CD4-positive, alpha-beta T cell treated with Interferon gamma for 1 hour (primary cell): ENCODE results near the gene ALDH4A1.

Experiments used
- DNase-seq: peaks from one replicate; pipeline ENCODE4 v3.0.0-alpha.2; 2020

ALDH4A1 gene, protein sequence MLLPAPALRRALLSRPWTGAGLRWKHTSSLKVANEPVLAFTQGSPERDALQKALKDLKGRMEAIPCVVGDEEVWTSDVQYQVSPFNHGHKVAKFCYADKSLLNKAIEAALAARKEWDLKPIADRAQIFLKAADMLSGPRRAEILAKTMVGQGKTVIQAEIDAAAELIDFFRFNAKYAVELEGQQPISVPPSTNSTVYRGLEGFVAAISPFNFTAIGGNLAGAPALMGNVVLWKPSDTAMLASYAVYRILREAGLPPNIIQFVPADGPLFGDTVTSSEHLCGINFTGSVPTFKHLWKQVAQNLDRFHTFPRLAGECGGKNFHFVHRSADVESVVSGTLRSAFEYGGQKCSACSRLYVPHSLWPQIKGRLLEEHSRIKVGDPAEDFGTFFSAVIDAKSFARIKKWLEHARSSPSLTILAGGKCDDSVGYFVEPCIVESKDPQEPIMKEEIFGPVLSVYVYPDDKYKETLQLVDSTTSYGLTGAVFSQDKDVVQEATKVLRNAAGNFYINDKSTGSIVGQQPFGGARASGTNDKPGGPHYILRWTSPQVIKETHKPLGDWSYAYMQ

DNA sequence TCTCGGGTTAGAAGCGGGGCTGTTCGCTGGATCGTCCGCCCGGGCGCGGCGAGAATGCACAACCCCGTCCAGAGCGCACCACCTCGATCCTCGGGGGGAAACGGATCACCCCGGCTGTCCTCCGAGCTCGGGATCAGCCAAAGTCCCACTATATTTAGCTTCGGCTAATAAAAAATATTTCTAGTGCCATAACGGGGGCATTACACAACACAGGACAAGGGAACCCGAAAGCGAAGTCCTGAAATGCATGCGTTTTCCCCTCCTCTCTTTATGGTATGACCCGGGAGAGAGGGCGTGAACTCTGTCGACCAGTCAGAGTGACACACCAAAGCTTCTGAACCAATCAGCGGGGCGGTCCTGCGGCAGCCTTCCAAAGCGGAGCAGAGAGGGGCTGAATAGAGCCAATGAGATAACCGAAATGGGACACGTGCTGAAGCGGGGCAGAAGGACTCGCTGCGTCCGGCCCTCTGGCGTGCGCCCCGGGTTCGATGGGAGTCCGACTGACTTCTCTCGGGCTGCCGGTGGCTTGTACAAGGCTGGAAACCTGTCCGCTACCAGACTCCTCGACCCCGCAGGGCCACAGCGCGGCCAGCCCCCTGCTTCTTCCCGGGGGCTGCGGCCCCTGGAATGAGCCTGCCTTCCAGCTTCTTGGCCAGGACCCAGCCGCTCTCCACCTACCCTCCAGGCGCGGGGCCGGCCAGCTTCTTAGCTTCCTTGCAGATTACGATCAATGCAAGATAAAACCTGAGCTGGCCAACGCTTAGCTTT is at the start of gene ALDH4A1:
Gene ALDH4A1, minus strand, starts transcription at position 33 of the 768 bp plus-strand sequence. Its CDS starts 32 bp downstream, at position 1.
- peak; percentile 95 for DNase-seq

DNA sequence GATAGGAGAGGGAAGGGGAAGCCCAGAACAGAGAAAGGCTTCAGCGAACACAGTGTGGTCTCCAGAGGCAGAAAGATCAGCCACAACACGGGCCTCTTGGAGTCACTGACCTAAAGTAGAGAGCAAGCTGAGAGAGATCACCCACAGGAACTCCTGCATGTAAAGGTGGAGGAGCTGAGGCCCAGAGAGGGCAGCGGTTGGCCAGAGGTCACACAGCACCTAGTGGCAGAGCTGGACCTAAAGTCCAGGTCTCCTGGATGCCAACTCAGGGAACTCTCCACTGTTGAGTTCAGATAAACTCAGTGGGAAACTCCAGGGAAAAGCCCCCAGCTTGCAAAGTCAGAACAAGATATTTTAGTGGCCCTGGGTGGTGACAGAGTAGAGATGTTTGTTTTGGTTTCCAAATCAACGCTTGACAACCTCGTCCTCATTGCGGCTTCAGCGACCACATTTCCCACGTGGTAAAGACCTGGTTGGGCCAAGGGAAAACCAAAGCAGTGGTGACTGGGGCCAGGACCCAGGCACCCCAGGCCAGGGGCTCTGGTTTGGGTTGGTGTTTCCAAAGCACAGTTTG is 49.5 kb upstream of the ALDH4A1 start:
- DNase-seq: peak; percentile 86

DNA sequence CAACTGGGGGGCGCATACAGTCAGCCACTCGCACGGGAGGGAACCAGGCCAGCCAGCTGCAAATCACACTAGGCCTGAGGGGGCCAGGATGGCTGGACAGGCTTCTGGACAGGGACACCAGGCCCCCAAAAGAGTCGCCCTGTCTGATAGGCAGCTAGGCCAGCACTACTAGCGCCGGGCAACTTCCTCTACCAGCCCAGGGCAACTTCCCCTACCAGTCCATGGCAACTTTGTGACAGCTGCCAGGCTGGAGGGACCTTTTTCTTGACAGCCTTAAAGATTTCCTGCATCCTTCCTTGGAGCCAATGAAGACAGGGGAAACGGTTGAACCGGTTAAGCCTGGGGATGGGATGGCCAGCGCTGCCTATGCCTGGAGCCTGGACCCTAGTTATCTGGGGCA is 49.1 kb upstream of the ALDH4A1 start:
- peak; percentile 54 for DNase-seq

DNA sequence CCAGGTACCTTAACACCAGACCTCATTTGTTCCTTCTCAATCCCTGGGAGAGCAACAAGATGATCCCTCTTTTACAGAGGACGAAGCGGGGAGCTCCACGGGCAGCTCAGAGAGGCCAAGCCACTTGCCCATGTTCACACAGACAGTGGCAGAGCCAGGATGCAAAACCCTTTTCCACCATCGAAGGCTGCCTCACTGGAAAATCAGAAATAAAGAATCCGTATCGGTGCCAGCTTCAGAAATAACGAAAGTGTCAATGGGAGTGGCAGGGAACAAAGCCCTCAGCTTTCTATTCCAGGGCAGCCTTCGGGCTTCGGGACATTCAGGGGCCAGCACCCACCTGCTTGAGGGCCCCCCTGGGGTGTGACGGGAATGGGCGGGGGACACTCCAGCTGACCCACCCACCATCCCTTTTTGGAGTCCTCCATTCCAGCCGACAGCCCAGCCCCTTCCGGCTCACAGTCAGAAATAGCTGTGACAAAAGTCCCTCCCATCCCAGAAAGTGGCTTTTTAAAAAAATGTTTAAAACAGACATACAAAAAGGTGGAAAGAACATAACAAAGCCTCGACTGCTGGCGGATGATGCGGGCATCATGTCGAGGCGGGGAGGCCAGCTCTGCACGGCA is 48.2 kb upstream of the ALDH4A1 start:
- peak; percentile 56 for DNase-seq

DNA sequence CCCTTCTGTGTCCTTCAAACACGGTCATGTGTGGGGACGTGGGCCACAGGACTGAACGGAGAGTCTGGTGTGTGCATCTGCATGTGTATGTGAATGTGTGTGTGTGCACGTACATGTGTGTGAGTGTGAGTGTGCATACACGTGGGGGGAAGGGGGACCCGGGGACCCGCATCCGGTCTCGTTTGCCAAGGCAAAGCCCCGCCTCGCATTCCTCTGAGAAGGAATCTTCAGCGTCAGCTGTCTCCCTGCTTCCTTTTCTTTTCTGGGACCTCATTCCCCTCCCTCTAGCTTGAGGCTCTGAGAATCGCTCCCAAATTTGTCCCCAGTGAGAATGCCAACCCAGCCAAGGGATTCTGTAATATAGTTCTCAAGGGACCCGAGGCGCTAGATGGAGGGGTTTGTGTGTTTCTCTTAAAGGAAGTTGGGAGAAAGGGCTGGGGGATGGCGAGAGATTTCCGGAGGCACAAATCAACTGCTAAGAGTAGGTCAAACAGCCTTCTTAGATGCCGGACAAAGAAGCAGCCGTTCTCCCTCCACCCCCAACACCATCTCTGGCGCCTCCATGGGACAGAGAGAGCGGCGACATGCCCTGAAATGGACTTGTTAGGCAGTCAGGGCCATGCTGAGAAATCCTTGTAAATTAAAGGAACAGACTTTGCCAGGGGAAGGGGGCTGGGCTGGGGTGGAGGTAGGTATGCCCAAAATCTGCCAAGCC is 47.5 kb upstream of the ALDH4A1 start:
- DNase-seq: peak; percentile 37

DNA sequence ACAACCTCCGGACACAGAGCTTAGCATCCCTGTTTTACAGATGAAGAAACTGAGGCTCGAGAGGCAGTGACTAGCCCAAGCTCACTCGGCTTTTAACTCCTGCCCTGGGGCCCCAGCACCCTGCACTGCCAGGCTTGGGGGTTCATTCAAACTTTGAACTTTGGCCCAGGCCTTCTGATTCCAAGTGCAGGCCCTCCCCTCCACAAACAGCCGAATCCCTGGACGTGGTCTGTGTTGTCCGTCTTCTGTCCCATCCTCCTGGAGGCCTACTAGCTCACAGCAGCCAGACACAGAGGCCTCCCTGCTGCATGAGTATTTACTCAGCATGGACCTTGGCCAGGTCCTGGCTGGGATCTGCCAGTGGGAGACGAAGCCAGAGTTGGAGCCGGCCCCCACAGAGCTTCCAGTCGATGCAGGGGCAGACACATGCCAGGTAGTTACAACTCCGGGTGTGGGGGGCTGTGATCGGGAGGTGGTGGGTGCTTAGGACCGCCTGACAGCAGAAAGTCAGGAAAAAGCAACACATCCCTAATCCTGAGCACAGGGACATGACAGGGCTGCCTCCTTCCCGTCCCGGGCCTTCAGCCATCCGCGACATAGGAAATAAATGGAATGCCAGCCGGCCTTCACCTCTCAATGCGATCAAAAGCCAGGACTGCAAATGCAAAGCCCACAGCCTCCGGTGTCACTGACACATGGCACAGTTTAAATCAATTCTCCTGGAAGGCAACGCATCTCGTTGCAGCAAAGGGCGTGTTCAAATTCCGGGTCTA is 46.7 kb upstream of the ALDH4A1 start:
- DNase-seq: no peak

DNA sequence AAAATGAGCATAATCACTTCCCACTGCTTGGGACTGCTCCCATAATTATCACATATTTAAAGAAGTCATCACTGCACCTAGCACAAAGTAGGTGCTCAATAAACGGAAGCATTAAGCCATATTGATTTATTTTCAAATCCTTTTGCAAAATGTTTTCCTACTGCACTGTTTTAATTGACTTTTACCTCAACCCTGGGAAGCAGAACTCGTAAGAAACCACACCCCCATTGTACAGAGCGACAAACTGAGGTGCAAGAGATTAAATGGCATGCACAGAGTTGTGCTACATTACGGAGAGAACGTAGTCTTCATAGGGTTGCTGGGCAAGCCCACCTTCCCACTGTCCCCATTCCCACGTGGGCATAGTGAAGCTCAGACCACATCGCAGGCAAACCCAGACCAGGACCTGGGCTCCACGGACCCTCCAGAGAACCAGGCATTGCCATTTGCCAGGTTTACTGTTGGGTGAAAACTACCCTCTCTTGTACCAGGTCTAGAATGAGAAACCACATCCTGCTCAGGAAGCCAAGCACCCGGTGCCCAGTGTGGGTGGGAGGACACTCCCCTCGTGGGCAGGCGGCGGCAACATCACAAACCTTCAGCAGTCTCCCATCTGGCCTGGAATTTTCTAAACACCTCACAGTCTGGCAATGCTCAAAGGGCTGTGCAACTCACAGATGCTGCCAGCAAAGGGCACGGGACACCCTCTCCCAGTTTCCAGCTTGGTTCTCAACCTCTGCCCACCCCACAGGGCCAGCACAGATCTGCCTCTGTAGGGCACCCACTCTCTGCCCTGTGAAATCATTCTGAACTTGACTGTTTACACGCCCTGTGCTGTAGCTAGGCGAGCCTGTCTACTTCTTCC is 45.9 kb upstream of the ALDH4A1 start:
- DNase-seq: peak; percentile 65

DNA sequence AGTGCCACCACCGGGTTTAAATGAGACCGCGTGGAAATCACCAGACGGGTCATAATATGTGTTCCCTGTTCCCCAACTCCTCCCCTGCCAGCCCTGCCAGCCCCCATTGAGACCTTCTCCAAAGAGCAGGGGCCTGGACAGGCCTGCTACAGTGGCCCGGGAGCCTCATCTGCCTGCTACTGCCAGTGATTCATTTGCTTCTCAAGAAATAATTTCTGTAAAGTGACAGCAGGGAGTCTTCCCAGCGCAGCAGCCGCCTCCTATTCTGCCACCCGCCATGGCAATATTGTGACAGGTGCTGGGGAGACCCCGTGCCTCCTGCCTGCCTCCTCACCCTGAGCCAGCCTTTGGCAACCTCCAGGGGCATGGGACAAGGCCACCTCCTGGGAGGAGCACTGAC is 45.2 kb upstream of the ALDH4A1 start:
- no peak for DNase-seq

DNA sequence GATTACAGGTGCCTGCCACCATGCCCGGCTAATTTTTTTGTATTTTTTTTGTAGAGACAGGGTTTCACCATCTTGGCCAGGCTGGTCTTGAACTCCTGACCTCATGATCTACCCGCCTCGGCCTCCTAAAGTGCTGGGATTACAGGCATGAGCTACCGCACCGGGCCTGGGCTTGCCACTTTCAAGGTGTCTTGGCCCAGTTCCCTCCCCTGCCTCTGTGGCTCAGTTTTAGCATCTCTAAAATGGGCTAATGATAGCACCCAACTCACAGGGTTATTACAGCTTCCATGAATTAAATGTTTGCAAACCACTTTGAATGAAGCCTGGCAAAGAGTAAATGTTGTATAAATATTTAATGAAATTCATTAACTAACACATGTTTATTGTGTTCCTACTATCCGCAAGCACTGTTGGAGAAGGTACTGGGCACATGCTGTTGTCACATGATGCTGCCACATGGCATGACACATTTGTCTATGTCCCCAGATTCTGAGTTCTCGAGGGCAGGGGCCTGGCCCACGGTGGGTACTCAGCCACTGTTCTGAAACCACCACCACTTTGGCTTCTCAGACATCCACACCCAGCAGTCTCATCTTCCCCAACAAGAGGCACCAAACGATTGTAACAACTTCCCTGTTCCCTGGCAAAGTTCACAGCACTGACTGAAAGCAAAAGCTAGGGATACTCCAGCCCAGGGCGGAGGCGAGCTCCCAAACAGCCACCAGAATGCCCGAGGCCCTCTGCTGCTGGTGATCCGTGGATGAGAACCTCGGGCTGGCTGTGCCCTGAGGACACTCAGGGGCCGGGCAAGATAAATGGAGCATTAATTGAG is 44.4 kb upstream of the ALDH4A1 start:
- DNase-seq: no peak

DNA sequence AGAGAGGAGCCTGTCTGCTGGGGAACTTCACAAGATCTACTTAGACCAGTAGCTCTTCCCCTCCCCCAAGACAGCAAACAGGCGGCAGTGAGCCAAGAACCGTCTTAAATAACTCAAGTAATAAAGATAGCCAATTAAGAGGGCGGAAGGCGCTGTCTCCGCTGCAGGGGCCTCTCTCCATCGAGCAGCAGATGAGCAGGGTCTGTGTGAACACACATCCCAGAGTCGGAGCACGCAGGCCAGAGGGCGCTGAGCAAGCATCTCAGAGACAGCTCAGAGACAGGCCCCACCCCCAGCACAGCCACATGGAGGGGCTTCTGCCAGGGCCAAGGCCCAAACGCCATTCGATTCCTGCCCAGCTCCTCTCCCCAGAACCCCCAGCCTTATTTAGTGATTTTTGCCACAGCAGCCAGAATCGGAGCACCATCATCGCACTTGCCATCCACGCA is 43.1 kb upstream of the ALDH4A1 start:
- no peak for DNase-seq

DNA sequence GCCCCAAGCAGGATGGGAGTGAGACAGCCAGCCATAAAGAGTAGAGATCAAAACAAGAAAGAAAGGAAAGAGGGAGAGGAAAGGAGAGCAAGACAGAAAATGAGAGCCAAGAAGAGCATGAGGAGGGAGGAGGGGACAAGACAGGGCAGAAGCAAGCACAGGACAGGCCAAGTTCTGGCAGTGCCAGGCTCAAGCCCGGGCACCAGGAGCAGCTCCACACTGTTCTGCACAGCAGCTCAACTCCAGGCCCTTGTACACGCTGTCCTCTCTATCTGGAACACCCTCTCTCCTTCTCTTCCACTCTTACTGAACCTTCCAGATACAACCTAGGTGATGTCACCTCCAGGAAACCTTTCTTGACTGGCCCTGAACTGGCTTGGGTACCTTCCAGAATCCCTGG is 42.5 kb upstream of the ALDH4A1 start:
- no peak for DNase-seq

DNA sequence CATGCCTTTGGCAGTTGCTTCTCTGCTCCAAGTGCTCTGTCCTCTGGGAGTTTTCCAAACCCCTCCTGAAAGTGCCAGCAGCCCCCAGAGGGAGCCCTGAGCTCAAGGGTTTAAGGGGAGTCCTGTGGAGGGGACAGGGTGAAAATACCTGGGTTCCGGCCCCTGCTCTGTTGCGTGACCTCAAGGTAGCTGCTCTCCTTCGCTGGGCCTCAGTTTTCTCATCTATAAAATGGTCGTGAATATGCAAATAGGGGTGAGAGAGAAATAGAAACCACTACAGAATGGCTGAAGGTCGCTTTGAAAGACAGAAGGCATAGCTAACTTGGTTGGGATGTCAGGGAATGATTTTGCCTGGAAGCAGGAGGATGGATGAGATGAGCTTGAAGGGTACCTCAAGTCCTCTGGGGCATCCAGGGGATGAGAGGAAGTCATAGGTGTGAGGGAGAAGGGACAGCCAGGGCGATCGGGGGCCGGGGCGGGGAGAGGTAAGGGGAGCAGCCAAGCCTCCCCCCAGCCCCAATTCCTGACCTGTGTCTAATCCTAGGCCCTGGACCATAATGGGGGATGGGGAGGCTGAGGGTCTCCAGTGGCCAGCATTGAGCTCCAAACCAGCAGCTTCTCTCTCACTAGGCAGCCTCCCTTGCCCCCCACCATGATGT is 41.7 kb upstream of the ALDH4A1 start:
- no peak for DNase-seq

DNA sequence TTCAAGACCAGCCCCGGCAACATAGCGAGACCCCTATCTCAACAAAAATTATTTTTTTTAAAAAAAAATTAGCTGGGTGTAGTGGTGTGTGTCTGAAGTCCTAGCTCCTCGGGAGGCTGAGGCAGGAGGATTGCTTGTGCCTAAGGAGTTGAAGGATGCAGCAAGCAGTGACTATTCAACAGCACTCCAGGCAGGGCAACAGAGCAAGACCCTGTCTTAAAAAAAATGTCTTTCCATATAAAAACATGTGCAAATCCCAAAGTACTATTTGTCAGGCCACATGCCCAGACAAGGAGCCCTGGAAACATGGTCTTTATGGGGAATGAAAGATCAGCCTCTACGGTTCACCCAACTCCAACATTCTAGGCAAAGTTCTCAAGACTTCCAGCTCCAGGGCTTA is 40.8 kb upstream of the ALDH4A1 start:
- no peak for DNase-seq

DNA sequence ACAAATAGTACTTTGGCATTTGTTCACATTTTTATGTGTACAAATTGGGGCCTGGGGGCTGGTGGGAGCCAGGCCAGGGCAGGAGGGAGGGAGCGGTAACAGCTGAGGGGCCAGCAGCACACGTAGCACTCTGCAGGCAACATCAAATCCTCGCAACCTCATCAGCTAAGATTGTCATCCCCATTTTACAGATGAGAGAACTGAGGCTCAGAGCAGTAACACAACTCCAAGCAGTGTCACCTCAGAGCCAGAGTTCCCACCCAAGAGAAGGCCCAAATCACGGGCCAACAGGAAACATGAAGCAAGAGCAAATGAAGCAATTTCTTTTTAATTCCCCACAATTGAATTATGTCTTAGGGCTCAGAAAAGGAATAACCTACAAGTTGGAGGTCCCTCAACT is 40.0 kb upstream of the ALDH4A1 start:
- no peak for DNase-seq

DNA sequence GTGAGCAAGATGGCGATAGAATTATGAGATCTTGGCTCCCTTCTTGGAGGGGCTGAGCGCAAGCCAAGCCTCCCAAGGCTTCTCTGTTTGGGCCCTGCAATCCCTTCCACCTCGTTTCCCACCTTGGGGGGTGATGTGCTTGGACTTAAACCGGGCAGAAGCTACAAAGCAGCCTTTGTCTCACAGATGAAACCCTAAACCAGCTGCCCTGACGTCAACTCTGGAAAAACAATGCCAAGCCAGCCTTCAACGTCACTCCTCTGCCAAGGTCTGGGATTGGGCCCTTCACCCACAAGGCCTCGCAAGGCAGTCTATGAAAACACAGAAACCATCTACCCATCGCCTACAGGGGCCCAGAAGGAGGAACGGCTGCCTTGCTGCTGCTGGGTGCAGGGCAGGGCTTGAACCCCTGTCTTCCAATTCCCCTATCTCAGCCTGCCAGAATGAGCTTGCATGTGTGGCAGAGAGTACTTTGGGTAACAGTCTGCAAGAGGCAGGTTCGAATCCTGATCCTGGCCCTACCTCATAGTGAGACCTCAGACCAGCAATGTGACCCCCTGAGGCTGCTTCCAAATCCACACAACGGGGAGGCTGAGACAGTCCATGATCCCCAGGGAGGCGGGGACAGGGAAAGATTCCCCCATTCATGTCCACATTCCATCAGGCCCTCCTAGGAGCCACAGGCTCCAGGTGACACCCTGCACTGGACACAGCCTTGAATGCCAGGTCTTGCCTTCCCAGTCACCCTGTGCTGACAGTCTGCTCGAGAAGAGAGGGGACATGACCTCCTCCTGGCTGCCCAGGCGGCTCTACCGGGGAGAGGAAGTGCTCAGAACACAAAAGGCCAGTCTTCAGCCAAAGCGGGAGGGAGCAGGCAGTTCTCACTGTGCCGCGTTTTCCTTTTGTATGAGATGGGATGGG is 39.1 kb upstream of the ALDH4A1 start:
- DNase-seq: no peak

DNA sequence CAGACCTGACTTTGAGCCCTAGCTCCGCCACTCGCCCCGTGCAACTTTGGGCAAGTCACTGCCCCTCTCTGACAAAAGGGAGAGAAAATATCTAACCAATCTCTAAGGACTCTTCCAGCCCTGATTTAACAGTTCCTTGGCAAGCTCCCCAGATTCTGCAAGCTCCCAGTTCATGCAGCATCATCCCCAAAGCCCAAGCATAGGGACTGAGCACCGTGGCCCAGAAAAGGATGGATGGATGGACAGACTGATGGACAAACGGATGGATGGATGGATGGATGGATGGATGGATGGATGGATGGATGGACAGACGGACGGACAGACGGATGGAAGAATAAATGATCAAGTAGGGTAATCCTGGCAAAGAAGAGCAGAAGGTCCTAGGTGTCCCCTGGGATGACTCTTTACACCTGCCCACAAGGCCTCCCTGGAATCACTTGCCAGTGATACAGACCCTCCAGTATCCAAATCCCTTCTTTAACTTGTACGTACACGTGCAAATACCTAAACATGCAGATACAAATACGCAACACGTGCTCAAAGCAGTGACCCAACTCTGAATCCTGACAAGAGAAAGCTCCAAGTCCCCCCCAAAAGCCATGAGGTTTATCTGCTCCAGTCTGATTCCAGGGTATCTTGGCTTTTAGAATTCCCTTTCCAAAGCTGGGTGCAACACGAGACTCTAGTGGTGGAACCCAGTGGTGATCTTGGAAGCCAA is 38.1 kb upstream of the ALDH4A1 start:
- DNase-seq: no peak
